ENCODE data around the gene SYTL2.

DNA sequence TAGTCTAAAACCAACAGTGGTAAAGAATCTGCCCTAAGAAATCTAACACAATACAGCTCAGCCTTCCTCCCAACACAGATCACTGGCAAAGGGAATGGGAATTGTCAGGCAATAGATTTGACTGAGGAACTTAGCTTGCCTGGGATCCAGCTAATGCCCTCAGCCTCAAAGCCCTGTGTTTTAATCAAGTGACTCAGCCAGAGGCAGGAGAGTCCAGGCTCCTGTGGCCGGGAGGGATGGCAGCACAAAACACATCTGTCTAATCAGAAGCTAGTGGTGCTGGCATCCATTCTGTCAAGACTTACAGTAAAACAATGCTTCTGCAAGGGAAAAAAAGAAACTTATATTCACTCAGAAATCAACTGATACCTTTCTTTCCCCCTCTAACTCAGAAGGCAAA lies 5.6 kb downstream of the SYTL2 start:
- TF ChIP-seq CTCF (IDR thresholded peaks at IDR 0.05) (no peak), POLR2A (IDR thresholded peaks at IDR 0.05) (no peak)
